SIG-M5 treated with dmso at 0.1 percent for 504 hours (cell line): ENCODE measurements around the gene GLMP.
"Not testable (repeated sequence)": the region's sequence is repeated elsewhere in the genome, so short reads cannot be mapped to it uniquely, and the experiment has no call there.

Experiments used
- DNase-seq: peaks from one replicate; lab custom pipeline; 2025; ENCODE audit not compliant: unreplicated experiment; lab: John Stamatoyannopoulos, UW

GLMP gene, protein sequence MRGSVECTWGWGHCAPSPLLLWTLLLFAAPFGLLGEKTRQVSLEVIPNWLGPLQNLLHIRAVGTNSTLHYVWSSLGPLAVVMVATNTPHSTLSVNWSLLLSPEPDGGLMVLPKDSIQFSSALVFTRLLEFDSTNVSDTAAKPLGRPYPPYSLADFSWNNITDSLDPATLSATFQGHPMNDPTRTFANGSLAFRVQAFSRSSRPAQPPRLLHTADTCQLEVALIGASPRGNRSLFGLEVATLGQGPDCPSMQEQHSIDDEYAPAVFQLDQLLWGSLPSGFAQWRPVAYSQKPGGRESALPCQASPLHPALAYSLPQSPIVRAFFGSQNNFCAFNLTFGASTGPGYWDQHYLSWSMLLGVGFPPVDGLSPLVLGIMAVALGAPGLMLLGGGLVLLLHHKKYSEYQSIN

GRCh38 chr1:156295391-156295947 is at the start of gene GLMP:
Gene GLMP, minus strand, starts transcription at chr1:156295679. Its CDS starts 34 bp downstream, at chr1:156295645.
- peak; percentile 22 for DNase-seq

GRCh38 chr1:156344409-156344808 is 48.9 kb upstream of the GLMP start:
- DNase-seq, result no peak

GRCh38 chr1:156342166-156342955 is 46.9 kb upstream of the GLMP start:
- DNase-seq, result no peak

DNA sequence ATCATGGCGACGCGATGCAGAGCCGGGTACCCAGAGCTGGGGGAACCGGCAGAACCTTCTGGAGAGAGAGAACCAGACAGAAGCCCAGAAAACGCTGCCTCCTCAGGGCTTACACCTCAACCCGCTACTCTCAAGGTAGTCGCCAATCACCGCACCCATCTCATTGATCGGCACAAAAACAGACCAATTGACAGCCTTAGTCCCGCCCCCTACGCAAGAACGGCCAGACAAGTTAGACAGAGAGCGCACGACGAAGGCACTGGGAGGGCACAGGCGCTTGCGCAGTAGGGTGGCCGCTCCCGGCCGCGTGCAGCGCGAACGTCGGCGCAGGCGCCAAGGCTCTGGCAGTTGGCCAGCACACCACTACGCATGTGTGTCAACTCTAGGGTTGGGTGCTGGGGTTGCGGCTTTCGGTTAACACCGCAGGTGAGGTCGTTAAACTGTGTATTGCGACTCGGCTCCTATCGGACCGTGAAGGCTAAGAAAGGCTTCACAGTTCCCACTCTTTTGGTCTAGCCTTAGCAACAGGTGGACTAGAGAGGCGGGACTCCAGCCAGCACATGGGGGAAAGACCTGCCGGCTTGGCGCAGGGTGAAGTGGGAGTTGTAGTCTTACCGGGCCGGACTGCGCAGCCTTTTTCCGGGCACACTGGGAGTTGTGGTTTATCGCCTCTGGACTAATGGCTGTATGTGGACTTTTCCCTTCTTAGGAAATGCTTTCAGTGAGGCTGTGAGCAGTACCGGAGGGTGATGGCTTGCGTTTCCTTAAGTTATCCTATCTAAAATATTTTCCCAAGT is 42.9 kb upstream of the GLMP start, which contains the start of the genes CCT3 and TSACC:
Gene CCT3 (minus strand): TSS at position 113 of the 797 bp plus-strand sequence. CDS start 108 bp downstream, at position 5.
Gene TSACC (plus strand): TSS at position 347 of the 797 bp plus-strand sequence. CDS start 1,232 bp downstream, outside the sequence.
- DNase-seq, result peak; percentile 100

- no peak for DNase-seq
Measured at GRCh38 chr1:156337888-156338179, 42.4 kb upstream of the GLMP start.

DNA sequence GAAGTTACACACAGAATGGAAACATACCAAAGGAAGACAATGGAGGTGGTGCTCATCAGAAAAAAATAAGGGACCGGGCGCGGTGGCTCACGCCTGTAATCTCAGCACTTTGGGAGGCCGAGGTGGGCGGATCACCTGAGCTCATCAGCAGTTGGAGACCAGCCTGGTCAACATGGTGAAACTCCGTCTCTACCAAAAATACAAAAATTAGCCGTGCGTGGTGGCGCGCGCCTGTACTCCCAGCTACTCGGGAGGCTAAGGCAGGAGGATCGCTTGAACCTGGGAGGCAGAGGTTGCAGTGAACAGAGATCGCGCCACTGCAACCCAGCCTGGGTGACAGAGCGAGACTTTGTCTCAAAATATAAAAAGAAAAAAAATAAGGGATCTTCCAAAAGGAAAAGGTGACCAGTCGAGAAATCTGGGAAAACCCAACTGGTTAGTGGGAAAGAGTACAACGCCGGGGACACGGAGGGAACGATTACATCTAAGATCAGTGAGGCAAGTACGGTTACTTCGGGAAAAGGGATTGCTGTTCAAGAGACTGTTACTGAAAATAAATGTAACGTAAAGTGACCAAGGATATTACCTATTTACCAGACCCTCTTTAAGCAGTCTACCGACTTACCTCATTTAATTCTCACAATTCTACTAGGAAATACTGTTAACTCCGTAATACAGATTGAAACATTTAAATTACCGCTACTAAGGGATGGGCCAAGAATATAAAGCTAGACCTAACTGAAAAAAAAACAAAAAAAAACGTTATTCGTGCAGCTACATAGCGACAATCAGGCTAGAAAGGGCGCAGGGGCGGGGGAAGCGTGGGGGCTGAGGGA is 41.8 kb upstream of the GLMP start:
- peak; percentile 53 for DNase-seq

- DNase-seq, result peak; percentile 37
Measured at GRCh38 chr1:156336242-156336641, 40.8 kb upstream of the GLMP start.

GRCh38 chr1:156323179-156323578 is 27.7 kb upstream of the GLMP start:
- not testable (repeated sequence) for DNase-seq

- no peak for DNase-seq
Measured at GRCh38 chr1:156320560-156320959, 25.1 kb upstream of the GLMP start.

DNA sequence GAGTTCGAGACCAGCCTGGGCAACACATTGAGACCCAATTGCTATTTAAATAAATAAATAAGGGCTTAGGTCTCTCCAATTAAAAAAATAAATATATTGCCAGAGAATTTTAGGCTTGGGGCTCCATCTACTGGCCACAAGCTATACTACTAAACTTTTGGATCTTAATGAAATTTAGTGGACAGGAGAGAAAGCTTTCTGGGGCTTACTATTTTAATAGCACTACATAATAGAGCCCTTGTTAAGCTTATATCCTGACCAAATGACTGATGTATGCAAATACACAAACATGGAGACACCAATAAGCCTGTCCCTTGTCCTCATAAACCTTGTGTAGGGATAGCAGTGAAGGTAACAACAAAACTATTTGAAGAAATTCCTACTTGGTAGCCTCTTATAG is 24.2 kb upstream of the GLMP start:
- peak; percentile 17 for DNase-seq

DNA sequence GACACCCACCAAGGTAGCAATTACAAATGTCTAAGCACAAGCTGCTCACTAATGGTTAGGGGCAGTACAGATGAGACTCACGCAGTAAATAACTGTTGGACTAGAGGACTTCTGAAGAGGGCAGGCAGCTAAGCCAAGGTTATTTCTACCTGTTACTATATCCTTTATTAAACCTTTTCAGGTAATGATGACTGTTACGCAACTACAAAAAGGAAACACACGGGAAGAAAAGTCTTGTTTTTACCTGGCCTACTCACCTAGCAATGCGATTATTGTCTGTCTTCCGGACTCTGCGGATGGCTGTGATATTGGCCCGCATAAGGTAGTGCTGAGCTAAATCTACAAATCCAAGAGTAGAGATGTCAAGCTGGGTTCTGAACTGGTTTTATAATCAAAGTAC is 21.4 kb upstream of the GLMP start:
- DNase-seq, result no peak

- peak; percentile 58 for DNase-seq
Measured at GRCh38 chr1:156310962-156311361, 15.5 kb upstream of the GLMP start.

GRCh38 chr1:156308078-156308477 is 12.6 kb upstream of the GLMP start:
- DNase-seq, result no peak

- DNase-seq, result no peak
Measured at GRCh38 chr1:156305215-156305614, 9.7 kb upstream of the GLMP start.

DNA sequence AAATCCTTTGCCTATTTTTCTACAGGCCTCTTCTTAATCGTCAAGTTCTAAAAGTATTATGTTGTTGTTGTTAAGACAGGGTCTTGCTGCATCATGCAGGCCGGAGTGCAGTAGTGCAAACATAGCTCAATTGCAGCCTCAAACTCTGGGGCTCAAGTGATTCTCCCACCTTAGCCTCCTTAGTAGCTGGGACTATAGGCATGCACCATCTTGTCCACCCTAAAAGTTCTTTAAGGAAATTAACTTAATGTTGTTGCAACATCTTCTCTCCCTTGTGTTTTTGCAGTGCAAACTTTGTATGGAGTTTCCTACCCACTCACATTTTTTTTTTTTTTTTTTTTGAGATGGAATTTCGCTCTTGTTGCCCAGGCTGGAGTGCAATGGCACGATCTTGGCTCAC is 7.8 kb upstream of the GLMP start:
- DNase-seq, result no peak

- DNase-seq, result no peak
Measured at GRCh38 chr1:156298852-156299357, 3.4 kb upstream of the GLMP start, which contains the start of gene VHLL. Gene VHLL, minus strand, starts transcription at chr1:156299307. Its CDS starts 118 bp downstream, at chr1:156299189.

DNA sequence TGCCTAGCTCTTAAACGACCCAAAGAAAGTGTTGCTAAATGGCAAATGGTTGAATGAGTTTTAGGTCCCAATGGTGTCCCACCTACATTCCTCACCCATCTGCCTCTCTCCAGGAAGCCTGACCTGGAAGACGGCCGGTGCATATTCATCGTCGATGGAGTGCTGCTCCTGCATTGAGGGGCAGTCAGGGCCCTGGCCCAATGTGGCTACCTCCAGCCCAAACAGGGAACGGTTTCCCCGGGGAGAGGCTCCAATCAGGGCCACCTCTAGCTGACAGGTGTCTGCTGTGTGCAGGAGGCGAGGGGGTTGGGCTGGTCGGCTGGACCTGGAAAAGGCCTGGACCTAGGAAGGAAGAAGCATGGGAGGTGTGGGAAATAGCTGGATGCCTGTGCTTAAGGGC is 1.6 kb downstream of the GLMP start:
- DNase-seq, result no peak

GRCh38 chr1:156293098-156293434 is 2.4 kb downstream of the GLMP start:
- no peak for DNase-seq

DNA sequence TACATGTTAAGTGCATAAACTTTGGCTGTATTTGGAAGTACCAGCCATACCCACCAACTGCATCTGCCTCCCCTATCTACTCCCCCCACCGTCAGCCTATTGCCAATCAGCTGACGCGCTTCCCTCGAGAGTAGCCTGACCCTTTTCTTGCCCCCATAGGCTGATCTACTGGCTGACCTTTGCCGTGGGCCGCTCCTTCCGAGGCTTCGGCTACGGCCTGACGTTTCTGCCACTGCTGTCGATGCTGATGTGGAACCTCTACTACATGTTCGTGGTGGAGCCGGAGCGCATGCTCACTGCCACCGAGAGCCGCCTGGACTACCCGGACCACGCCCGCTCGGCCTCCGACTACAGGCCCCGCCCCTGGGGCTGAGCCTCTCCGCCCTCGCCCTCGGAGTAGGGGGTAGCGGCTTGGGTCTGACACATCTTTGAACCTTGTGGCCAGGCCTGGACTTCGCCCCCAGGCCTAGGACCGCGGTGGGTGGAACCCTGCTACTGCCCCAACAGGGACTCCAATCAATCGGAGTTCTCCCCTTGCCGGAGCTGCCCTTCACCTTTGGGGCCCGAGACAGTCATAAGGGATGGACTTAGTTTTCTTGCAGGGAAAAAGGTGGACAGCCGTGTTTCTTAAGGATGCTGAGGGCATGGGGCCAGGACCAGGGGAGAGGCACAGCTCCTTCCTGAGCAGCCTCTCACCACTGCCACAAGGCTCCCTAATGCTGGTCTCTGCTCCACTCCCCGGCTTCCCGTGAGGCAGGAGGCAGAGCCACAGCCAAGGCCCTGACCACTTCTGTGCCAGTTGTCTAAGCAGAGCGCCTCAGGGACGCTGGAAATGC is 4.0 kb downstream of the GLMP start:
- DNase-seq, result no peak
